Adipocyte (in vitro differentiated cells): ENCODE data around the gene STAMBPL1.
"Not testable (repeated sequence)": the region's sequence is repeated elsewhere in the genome, so short reads cannot be mapped to it uniquely, and the experiment has no call there.

ENCODE experiments used
- DNase-seq: peaks from one replicate; pipeline ENCODE4 v3.0.0-alpha.2; 2015; ENCODE audit warnings: low read depth
- H3K27me3 ChIP-seq: replicated peaks from 2 replicates; pipeline ENCODE4 v1.7.0; 2013; ENCODE audit warnings: mild to moderate bottlenecking, low read length, moderate library complexity; ENCODE audit not compliant: control insufficient read depth, insufficient read depth
- H3K36me3 ChIP-seq: 2 replicates; pipeline ENCODE4 v1.7.0; 2013; ENCODE audit warnings: low read length, mild to moderate bottlenecking, moderate library complexity; ENCODE audit not compliant: control insufficient read depth, insufficient read depth, severe bottlenecking
- H3K4me1 ChIP-seq: 2 replicates; pipeline ENCODE4 v1.7.0; 2013; ENCODE audit warnings: mild to moderate bottlenecking, low read length, moderate library complexity; ENCODE audit not compliant: control insufficient read depth, insufficient read depth
- H3K4me3 ChIP-seq: 2 replicates; pipeline ENCODE4 v1.7.0; 2013; ENCODE audit warnings: mild to moderate bottlenecking, low read length, moderate library complexity
- H3K9ac ChIP-seq: 2 replicates; pipeline ENCODE4 v1.7.0; 2013; ENCODE audit warnings: mild to moderate bottlenecking, low read length, moderate library complexity
- H3K9me3 ChIP-seq: 2 replicates; pipeline ENCODE4 v1.7.0; 2013; ENCODE audit warnings: mild to moderate bottlenecking, low read length, moderate library complexity; ENCODE audit not compliant: control insufficient read depth

Gene STAMBPL1

GRCh38 chr10:88923520-88923919 is 43.5 kb downstream of the STAMBPL1 start:
- Histone ChIP-seq H3K4me1 (peaks cover 50% of the 10 kb centered on the region), H3K9me3 (no peaks in the 10 kb centered on the region), H3K9ac (no peak overlapping the region), H3K36me3 (no peaks in the 10 kb centered on the region), H3K27me3 (no peaks in the 10 kb centered on the region), H3K4me3 (no peak overlapping the region)
- DNase-seq = peak; percentile 36

DNA sequence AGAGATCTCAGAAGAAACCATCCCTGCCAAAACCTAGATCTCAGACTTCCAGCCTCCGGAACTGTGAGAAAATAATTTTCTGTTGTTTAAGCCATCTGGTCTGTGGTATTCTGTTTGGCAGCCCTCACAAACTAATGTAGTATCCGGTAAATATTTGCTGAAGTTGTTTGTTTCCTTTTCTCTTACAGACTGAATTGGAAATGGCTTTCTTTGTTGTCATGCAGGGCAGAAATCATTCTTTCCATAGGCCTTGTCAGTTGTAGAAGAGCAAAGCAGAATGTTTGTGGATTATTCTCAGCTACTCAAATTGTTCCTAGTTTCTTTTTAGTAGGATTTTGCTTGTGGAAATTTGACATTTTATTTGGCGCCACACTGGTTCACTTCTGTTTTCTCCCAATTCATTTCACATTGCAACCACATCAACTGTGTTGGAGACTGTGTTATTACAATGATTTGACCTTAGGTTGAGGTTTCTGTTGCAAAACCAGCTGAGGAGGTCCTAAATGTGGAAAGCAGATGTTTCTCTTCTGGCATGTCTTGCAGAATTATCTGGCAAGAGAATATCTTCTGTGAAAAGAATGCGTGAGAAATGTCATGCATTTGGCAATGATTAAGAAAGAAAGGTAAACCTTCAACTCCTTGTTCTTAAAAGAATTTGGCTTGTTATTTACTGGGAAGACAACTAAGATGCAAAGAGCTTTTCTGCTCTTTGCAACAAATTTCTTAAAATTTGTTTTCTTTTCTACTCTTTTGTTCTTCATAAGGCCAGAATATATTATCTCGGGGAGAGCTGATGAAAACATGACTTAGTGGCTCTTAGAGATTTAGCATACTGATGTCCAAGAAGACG is 46.7 kb downstream of the STAMBPL1 start:
- Histone ChIP-seq H3K9me3 (no peaks in the 10 kb centered on the region), H3K4me3 (peak overlapping the region; percentile 72), H3K9ac (peak overlapping the region; percentile 63), H3K27me3 (no peaks in the 10 kb centered on the region), H3K4me1 (peaks cover 41% of the 10 kb centered on the region), H3K36me3 (no peaks in the 10 kb centered on the region)
- DNase-seq = peak; percentile 88

- Histone ChIP-seq H3K36me3 (no peaks in the 10 kb centered on the region), H3K4me1 (peaks cover 39% of the 10 kb centered on the region), H3K9ac (peak overlapping the region; percentile 40), H3K27me3 (no peaks in the 10 kb centered on the region), H3K9me3 (no peaks in the 10 kb centered on the region), H3K4me3 (peak overlapping the region; percentile 31)
- DNase-seq = no peak
These were observed 47.3 kb downstream of the STAMBPL1 start for GRCh38 chr10:88927416-88927690.

DNA sequence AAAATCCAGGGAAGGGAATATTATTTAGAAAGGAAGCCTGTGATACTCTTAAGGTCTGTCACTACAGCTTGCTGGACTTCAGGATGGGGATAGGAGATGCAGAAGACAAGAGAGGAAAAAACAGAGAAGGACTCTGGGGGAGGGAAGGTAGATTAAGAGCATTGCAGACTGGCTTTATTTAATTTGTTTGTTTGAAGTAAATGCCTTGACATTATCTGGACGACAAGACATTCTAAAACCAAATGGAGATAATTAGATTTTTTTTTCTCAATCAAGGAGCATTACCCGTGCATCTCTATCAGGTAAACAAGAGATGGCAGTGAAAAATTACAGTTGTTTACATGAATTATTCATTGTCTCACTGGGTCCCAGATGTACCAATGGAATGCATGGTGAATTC is 48.2 kb downstream of the STAMBPL1 start:
- no peak overlapping the region for H3K4me3 ChIP-seq
- H3K36me3 ChIP-seq = no peaks in the 10 kb centered on the region
- no peaks in the 10 kb centered on the region for H3K27me3 ChIP-seq
- H3K9ac ChIP-seq = no peak overlapping the region
- DNase-seq = no peak
- H3K9me3 ChIP-seq = no peaks in the 10 kb centered on the region
- peaks cover 40% of the 10 kb centered on the region for H3K4me1 ChIP-seq

- H3K4me3 ChIP-seq = no peak overlapping the region
- no peak overlapping the region for H3K9ac ChIP-seq
- no peaks in the 10 kb centered on the region for H3K27me3 ChIP-seq
- H3K9me3 ChIP-seq = no peaks in the 10 kb centered on the region
- peaks cover 4% of the 10 kb centered on the region for H3K36me3 ChIP-seq
- no peak for DNase-seq
- H3K4me1 ChIP-seq = peaks cover 38% of the 10 kb centered on the region
These were observed 51.5 kb downstream of the STAMBPL1 start for GRCh38 chr10:88931548-88931947.

DNA sequence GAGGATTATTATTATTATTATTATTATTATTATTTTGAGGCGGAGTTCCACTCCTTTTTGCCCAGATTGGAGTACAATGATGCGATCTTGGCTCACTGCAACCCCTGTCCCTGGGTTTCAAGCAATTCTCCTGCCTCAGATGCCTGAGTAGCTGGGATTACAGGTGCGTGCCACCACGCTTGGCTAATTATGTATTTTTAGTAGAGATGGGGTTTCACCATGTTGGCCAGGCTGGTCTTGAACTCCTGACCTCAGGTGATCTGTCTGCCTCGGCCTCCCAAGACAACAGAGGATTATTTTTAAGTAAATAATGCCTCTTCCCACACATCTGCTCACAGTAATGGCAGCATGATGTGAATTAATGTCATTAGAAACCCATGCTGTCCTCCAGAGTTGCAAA is 52.0 kb downstream of the STAMBPL1 start:
- Histone ChIP-seq H3K9ac (peak overlapping the region; percentile 11), H3K4me1 (peaks cover 35% of the 10 kb centered on the region)
- not testable (repeated sequence) for H3K4me3 ChIP-seq, H3K27me3 ChIP-seq, H3K36me3 ChIP-seq, DNase-seq, H3K9me3 ChIP-seq

GRCh38 chr10:88932539-88933256 is 52.7 kb downstream of the STAMBPL1 start:
- peaks cover 10% of the 10 kb centered on the region for H3K36me3 ChIP-seq
- H3K9ac ChIP-seq = peak overlapping the region; percentile 11
- peak; percentile 98 for DNase-seq
- H3K9me3 ChIP-seq = no peaks in the 10 kb centered on the region
- peaks cover 28% of the 10 kb centered on the region for H3K4me1 ChIP-seq
- no peak overlapping the region for H3K4me3 ChIP-seq
- no peaks in the 10 kb centered on the region for H3K27me3 ChIP-seq

GRCh38 chr10:88933564-88933963 is 53.5 kb downstream of the STAMBPL1 start:
- no peaks in the 10 kb centered on the region for H3K27me3 ChIP-seq
- no peak for DNase-seq
- H3K4me1 ChIP-seq = peaks cover 27% of the 10 kb centered on the region
- no peak overlapping the region for H3K4me3 ChIP-seq
- H3K9ac ChIP-seq = no peak overlapping the region
- H3K9me3 ChIP-seq = no peaks in the 10 kb centered on the region
- peaks cover 17% of the 10 kb centered on the region for H3K36me3 ChIP-seq

GRCh38 chr10:88934900-88935672 is 55.0 kb downstream of the STAMBPL1 start:
- H3K27me3 ChIP-seq = no peaks in the 10 kb centered on the region
- H3K9me3 ChIP-seq = no peaks in the 10 kb centered on the region
- peaks cover 20% of the 10 kb centered on the region for H3K4me1 ChIP-seq
- peak; percentile 91 for DNase-seq
- H3K9ac ChIP-seq = peak overlapping the region; percentile 31
- H3K36me3 ChIP-seq = peaks cover 22% of the 10 kb centered on the region
- H3K4me3 ChIP-seq = no peak overlapping the region

DNA sequence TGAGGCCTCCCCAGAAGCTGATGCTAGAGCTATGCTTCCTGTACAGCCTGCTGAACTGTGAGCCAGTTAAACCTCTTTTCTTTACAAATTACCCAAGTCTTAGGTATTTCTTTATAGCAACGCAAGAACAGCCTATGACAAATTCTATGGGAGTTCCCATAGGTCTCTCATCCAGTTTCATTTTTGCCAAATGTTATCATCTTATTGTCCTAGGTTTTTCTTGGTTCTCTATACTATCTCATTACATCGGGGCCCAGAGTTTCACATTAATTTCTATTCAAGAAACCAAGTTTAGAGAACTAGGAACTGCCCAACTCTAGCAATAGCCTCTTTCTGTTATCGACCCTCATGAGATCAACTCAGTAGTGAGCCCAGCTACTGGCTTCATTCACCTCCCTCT is 56.6 kb downstream of the STAMBPL1 start:
- no peaks in the 10 kb centered on the region for H3K27me3 ChIP-seq
- no peak overlapping the region for H3K4me3 ChIP-seq
- DNase-seq = no peak
- H3K36me3 ChIP-seq = peaks cover 32% of the 10 kb centered on the region
- H3K9ac ChIP-seq = no peak overlapping the region
- H3K9me3 ChIP-seq = no peaks in the 10 kb centered on the region
- peaks cover 15% of the 10 kb centered on the region for H3K4me1 ChIP-seq

GRCh38 chr10:88938039-88938438 is 58.0 kb downstream of the STAMBPL1 start:
- DNase-seq = no peak
- H3K9ac ChIP-seq = no peak overlapping the region
- H3K4me1 ChIP-seq = peaks cover 8% of the 10 kb centered on the region
- no peaks in the 10 kb centered on the region for H3K27me3 ChIP-seq
- no peak overlapping the region for H3K4me3 ChIP-seq
- H3K36me3 ChIP-seq = peaks cover 35% of the 10 kb centered on the region
- H3K9me3 ChIP-seq = no peaks in the 10 kb centered on the region
